ENCODE results near the gene ISM2.

DNA sequence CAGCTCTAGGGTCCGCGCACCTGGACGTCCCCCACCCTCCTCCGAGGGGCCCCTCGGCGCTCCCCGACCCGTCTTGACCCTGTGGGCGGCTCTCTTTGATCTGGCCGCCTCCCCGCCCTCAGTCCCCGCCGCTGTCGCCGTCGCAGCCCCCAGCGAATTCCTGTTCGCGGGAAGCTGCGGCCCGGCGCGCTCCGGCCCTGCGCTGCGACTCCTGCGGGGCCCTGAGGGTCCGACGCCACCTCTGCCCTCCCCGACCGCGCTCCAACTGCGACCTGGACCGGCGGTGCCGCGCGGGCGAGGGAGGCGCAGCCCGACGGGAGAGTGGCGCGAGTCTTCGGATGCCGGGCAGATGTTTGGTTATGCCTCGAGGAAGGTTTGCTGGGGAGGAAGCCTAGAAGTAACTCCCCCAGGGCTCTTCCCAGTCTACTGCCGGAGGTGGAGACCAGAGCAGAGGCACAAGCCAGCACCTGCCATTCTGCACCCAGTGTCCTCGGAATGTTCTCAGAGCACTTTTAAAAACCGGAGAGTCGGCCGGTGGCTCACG, 440 bp upstream of the ISM2 start:
- TF ChIP-seq, protein P1, sequence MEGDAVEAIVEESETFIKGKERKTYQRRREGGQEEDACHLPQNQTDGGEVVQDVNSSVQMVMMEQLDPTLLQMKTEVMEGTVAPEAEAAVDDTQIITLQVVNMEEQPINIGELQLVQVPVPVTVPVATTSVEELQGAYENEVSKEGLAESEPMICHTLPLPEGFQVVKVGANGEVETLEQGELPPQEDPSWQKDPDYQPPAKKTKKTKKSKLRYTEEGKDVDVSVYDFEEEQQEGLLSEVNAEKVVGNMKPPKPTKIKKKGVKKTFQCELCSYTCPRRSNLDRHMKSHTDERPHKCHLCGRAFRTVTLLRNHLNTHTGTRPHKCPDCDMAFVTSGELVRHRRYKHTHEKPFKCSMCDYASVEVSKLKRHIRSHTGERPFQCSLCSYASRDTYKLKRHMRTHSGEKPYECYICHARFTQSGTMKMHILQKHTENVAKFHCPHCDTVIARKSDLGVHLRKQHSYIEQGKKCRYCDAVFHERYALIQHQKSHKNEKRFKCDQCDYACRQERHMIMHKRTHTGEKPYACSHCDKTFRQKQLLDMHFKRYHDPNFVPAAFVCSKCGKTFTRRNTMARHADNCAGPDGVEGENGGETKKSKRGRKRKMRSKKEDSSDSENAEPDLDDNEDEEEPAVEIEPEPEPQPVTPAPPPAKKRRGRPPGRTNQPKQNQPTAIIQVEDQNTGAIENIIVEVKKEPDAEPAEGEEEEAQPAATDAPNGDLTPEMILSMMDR (conservative IDR thresholded peaks at IDR 0.05; ENCODE audit: low read depth in 2 of 2) = no peak
- TF ChIP-seq EZH2 (IDR thresholded peaks at IDR 0.05; ENCODE audit: low read depth, unreplicated experiment) (peak; percentile 63), POLR2AphosphoS5 (IDR thresholded peaks at IDR 0.05; ENCODE audit: low read depth) (no peak), JUNB (IDR thresholded peaks at IDR 0.05; ENCODE audit: unreplicated experiment) (no peak), ZNF114 (CRISPR knock-in tag; IDR thresholded peaks at IDR 0.05) (no peak)
- TF ChIP-seq, protein P2, sequence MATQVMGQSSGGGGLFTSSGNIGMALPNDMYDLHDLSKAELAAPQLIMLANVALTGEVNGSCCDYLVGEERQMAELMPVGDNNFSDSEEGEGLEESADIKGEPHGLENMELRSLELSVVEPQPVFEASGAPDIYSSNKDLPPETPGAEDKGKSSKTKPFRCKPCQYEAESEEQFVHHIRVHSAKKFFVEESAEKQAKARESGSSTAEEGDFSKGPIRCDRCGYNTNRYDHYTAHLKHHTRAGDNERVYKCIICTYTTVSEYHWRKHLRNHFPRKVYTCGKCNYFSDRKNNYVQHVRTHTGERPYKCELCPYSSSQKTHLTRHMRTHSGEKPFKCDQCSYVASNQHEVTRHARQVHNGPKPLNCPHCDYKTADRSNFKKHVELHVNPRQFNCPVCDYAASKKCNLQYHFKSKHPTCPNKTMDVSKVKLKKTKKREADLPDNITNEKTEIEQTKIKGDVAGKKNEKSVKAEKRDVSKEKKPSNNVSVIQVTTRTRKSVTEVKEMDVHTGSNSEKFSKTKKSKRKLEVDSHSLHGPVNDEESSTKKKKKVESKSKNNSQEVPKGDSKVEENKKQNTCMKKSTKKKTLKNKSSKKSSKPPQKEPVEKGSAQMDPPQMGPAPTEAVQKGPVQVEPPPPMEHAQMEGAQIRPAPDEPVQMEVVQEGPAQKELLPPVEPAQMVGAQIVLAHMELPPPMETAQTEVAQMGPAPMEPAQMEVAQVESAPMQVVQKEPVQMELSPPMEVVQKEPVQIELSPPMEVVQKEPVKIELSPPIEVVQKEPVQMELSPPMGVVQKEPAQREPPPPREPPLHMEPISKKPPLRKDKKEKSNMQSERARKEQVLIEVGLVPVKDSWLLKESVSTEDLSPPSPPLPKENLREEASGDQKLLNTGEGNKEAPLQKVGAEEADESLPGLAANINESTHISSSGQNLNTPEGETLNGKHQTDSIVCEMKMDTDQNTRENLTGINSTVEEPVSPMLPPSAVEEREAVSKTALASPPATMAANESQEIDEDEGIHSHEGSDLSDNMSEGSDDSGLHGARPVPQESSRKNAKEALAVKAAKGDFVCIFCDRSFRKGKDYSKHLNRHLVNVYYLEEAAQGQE (IDR thresholded peaks at IDR 0.05; ENCODE audit: unreplicated experiment) = no peak

Data from GM23338 (cell line).